OCI-LY1 (cell line): ENCODE results near the gene RER1.
A peak's percentile ranks its signal among the peaks of the same experiment; 100 is the strongest.

Experiments used
- H2AFZ ChIP-seq: fragments of 200-600 bp; sonication (generic), shearing (Covaris generic); 2 replicates; pipeline ENCODE4 v1.6.0; 2014; ENCODE audit warnings: antibody characterized with exemption, mild to moderate bottlenecking, low read length
- H3F3A ChIP-seq: fragments of 200-600 bp; sonication (generic), shearing (Covaris generic); 2 replicates; pipeline ENCODE4 v1.6.0; 2014; ENCODE audit warnings: mild to moderate bottlenecking, antibody characterized with exemption, low read length, moderate library complexity; ENCODE audit not compliant: insufficient read depth
- H3K27ac ChIP-seq: fragments of 200-600 bp; sonication (generic); 2 replicates; pipeline ENCODE4 v1.5.1; 2014; ENCODE audit warnings: low read length, mixed run types, mild to moderate bottlenecking, low read depth; ENCODE audit not compliant: poor library complexity, severe bottlenecking
- H3K27me3 ChIP-seq: fragments of 200-600 bp; sonication (generic); 2 replicates; pipeline ENCODE4 v1.6.0; 2014; ENCODE audit warnings: antibody characterized with exemption, mild to moderate bottlenecking, low read length, moderate library complexity; ENCODE audit not compliant: insufficient read depth
- H3K36me3 ChIP-seq: fragments of 200-600 bp; sonication (generic); 2 replicates; pipeline ENCODE4 v1.6.1; 2014; ENCODE audit warnings: mild to moderate bottlenecking, antibody characterized with exemption, low read length, moderate library complexity, mixed read lengths; ENCODE audit not compliant: insufficient read depth
- H3K4me1 ChIP-seq: fragments of 200-600 bp; sonication (generic); 2 replicates; pipeline ENCODE4 v1.5.1; 2014; ENCODE audit warnings: mild to moderate bottlenecking, low read length, moderate library complexity; ENCODE audit not compliant: insufficient read depth, severe bottlenecking
- H3K4me2 ChIP-seq: fragments of 200-600 bp; sonication (generic), shearing (Covaris generic); 2 replicates; pipeline ENCODE4 v1.6.1; 2014; ENCODE audit warnings: low read length
- H3K4me3 ChIP-seq: fragments of 200-600 bp; sonication (generic); 2 replicates; pipeline ENCODE4 v1.5.1; 2014; ENCODE audit warnings: low read length, low read depth, mild to moderate bottlenecking, mixed read lengths; ENCODE audit not compliant: poor library complexity, severe bottlenecking
- H3K79me2 ChIP-seq: fragments of 200-600 bp; shearing (Covaris generic); 2 replicates; pipeline ENCODE4 v1.6.1; 2016; ENCODE audit warnings: mixed run types, low read length, mixed read lengths; ENCODE audit not compliant: insufficient read depth
- H3K9ac ChIP-seq: fragments of 200-600 bp; sonication (generic), shearing (Covaris generic); 2 replicates; pipeline ENCODE4 v1.6.1; 2014; ENCODE audit warnings: mild to moderate bottlenecking, low read length, mixed read lengths
- H3K9me2 ChIP-seq: fragments of 200-600 bp; sonication (generic), shearing (Covaris generic); 2 replicates; pipeline ENCODE4 v1.6.1; 2014; ENCODE audit warnings: low read depth, mild to moderate bottlenecking, low read length, mixed read lengths
- H3K9me3 ChIP-seq: fragments of 200-600 bp; shearing (Covaris generic); 2 replicates; pipeline ENCODE4 v1.6.1; 2014; ENCODE audit warnings: low read length, mixed read lengths
- H4K20me1 ChIP-seq: fragments of 200-600 bp; sonication (generic), shearing (Covaris generic); 2 replicates; pipeline ENCODE4 v1.6.0; 2016; ENCODE audit warnings: mild to moderate bottlenecking, low read length; ENCODE audit not compliant: insufficient read depth
- CTCF ChIP-seq: fragments of 200-600 bp; sonication (generic), shearing (Covaris generic); IDR thresholded peaks from 2 replicates; pipeline ENCODE4 v1.5.1; 2017; ENCODE audit warnings: mild to moderate bottlenecking, antibody characterized with exemption, low read length, moderate library complexity, mixed read lengths
- EZH2 ChIP-seq: fragments of 200-600 bp; sonication (generic), shearing (Covaris generic); IDR thresholded peaks from 2 replicates; pipeline ENCODE4 v1.8.0; 2017; ENCODE audit warnings: borderline replicate concordance, mixed run types, mild to moderate bottlenecking, antibody characterized with exemption, low read length, moderate library complexity, mixed read lengths

The RER1 gene

GRCh38 chr1:2412395-2412772, 20.7 kb downstream of the RER1 start, which contains the start of gene PEX10:
PEX10 (minus strand) TSS chr1:2412564; CDS start chr1:2412502, 62 bp downstream.
- H3K36me3 ChIP-seq: peaks cover 10% of the 10 kb centered on the region; the same call in 1 of the 2 replicates
- peaks cover 37% of the 10 kb centered on the region for H3K4me1 ChIP-seq
- no peaks in the 10 kb centered on the region for H4K20me1 ChIP-seq
- no peak within 1 kb of the TSS for H2AFZ ChIP-seq
- no peaks in the 10 kb centered on the region for H3K27me3 ChIP-seq
- TF ChIP-seq EZH2 (no peak), CTCF (no peak)
- H3F3A ChIP-seq: no peaks in the 10 kb centered on the region
- no peaks in the 10 kb centered on the region for H3K79me2 ChIP-seq
- peak within 1 kb of the TSS; percentile 85 for H3K4me2 ChIP-seq
- no peaks in the 10 kb centered on the region for H3K9me2 ChIP-seq
- H3K27ac ChIP-seq: peak within 1 kb of the TSS; percentile 18
- peak within 1 kb of the TSS; percentile 92 for H3K4me3 ChIP-seq
- no peaks in the 10 kb centered on the region for H3K9me3 ChIP-seq
- H3K9ac ChIP-seq: peak within 1 kb of the TSS; percentile 82

GRCh38 chr1:2412773-2413494, 21.3 kb downstream of the RER1 start:
- Histone ChIP-seq H3K4me1 (peaks cover 37% of the 10 kb centered on the region), H4K20me1 (no peaks in the 10 kb centered on the region), H3K4me3 (peak overlapping the region; percentile 92), H3K9me2 (no peaks in the 10 kb centered on the region), H3F3A (no peaks in the 10 kb centered on the region), H3K9ac (peak overlapping the region; percentile 82), H3K9me3 (no peaks in the 10 kb centered on the region), H2AFZ (no peak overlapping the region), H3K4me2 (peak overlapping the region; percentile 85), H3K27ac (peak overlapping the region; percentile 18), H3K36me3 (peaks cover 8% of the 10 kb centered on the region; the same call in 1 of the 2 replicates), H3K27me3 (no peaks in the 10 kb centered on the region), H3K79me2 (no peaks in the 10 kb centered on the region)
- TF ChIP-seq EZH2 (no peak), CTCF (no peak)

GRCh38 chr1:2413495-2414296, 22.1 kb downstream of the RER1 start:
- Histone ChIP-seq H3K4me3 (peak overlapping the region; percentile 92), H3K4me1 (peaks cover 37% of the 10 kb centered on the region), H3K9ac (peak overlapping the region; percentile 82), H3K27me3 (no peaks in the 10 kb centered on the region; the same call in 1 of the 2 replicates), H4K20me1 (no peaks in the 10 kb centered on the region), H3K9me2 (no peaks in the 10 kb centered on the region), H2AFZ (no peak overlapping the region), H3K4me2 (peak overlapping the region; percentile 85), H3K79me2 (no peaks in the 10 kb centered on the region), H3F3A (no peaks in the 10 kb centered on the region), H3K36me3 (peaks cover under 1% of the 10 kb centered on the region; the same call in 1 of the 2 replicates), H3K27ac (no peak overlapping the region), H3K9me3 (no peaks in the 10 kb centered on the region)
- no peak for TF ChIP-seq EZH2
- TF ChIP-seq CTCF: no peak
